Astrocyte (in vitro differentiated cells and primary cell): ENCODE measurements around the gene CEP20.

Experiments used
- CTCF ChIP-seq: IDR thresholded peaks from 2 replicates; pipeline ENCODE4 v1.5.1; 2011; ENCODE audit warnings: low read depth, mild to moderate bottlenecking, inconsistent platforms, low read length, moderate library complexity; ENCODE audit not compliant: insufficient read depth
- EZH2 ChIP-seq: IDR thresholded peaks from 2 replicates; pipeline ENCODE4 v1.6.1; 2012; ENCODE audit warnings: mild to moderate bottlenecking, low read length, inconsistent platforms; ENCODE audit not compliant: insufficient read depth

DNA sequence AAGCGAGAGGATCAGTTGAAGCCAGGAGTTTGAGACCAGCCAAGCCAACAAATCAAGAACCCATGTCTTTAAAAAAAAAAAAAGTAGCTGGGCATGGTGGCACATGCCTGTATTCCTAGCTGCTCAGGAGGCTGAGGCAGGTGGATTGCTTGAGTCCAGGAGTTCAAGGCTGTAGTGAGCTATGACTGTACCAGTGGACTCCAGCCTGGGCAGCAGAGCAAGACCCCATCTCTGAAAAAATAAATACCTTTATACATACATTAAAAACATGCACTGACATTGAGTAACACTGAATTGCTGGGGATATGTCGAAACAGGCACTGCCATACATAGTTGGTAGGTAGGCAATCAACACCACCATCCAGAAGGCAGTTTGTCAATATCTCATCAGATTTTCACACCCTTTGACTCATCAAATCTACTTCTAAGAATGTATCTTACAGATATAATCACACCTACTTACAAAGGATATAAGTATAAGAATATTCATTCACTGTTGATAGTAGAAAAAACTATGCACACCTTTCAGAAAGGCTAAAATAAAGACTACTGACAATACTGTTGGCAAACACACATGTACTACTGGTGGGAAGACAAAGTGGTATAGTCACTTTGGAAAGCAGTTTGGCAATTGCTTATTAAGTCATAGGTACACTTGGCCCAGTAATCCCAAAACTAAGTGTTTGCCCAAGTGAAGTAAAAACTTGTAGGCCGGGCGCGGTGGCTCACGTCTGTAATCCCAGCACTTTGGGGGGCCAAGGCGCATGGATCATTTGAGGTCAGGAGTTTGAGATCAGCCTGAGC is 6.4 kb upstream of the CEP20 start:
- no peak for TF ChIP-seq CTCF
- no peak for TF ChIP-seq EZH2
